ENCODE data around the gene USP47.

The USP47 gene

GRCh38 chr11:11959601-11960000 is 117.8 kb downstream of the USP47 start:
- TF ChIP-seq TSHZ2 (CRISPR knock-in tag; IDR thresholded peaks at IDR 0.05) (no peak), PPARA (CRISPR knock-in tag; IDR thresholded peaks at IDR 0.05; ENCODE audit: borderline replicate concordance) (no peak), POU6F1 (CRISPR knock-in tag; IDR thresholded peaks at IDR 0.05; ENCODE audit: borderline replicate concordance, low read depth) (no peak), SNAI2 (CRISPR knock-in tag; IDR thresholded peaks at IDR 0.05) (no peak), CSRNP3 (CRISPR knock-in tag; IDR thresholded peaks at IDR 0.05) (no peak)
- TF ChIP-seq, protein P1, sequence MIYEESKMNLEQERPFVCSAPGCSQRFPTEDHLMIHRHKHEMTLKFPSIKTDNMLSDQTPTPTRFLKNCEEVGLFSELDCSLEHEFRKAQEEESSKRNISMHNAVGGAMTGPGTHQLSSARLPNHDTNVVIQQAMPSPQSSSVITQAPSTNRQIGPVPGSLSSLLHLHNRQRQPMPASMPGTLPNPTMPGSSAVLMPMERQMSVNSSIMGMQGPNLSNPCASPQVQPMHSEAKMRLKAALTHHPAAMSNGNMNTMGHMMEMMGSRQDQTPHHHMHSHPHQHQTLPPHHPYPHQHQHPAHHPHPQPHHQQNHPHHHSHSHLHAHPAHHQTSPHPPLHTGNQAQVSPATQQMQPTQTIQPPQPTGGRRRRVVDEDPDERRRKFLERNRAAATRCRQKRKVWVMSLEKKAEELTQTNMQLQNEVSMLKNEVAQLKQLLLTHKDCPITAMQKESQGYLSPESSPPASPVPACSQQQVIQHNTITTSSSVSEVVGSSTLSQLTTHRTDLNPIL (CRISPR knock-in tag; IDR thresholded peaks at IDR 0.05; ENCODE audit: low read depth), result no peak
- no peak for ATAC-seq

- no peak for TF ChIP-seq ZNF8 (CRISPR knock-in tag; IDR thresholded peaks at IDR 0.05)
- TF ChIP-seq ISL1 (CRISPR knock-in tag; IDR thresholded peaks at IDR 0.05), result no peak
- ATAC-seq, result peak; percentile 31
Measured at GRCh38 chr11:11960687-11961086, 118.9 kb downstream of the USP47 start.

- TF ChIP-seq, protein P1 (CRISPR knock-in tag; IDR thresholded peaks at IDR 0.05; ENCODE audit: low read depth), result no peak
- TF ChIP-seq ISL1 (CRISPR knock-in tag; IDR thresholded peaks at IDR 0.05) (no peak), TOX (CRISPR knock-in tag; IDR thresholded peaks at IDR 0.05; ENCODE audit: borderline replicate concordance) (no peak), ZFP30 (CRISPR knock-in tag; IDR thresholded peaks at IDR 0.05) (no peak), GLIS3 (CRISPR knock-in tag; IDR thresholded peaks at IDR 0.05) (no peak), SNAI2 (CRISPR knock-in tag; IDR thresholded peaks at IDR 0.05) (no peak), ZNF8 (CRISPR knock-in tag; IDR thresholded peaks at IDR 0.05) (no peak), TCF4 (CRISPR knock-in tag; IDR thresholded peaks at IDR 0.05; ENCODE audit: borderline replicate concordance) (no peak), ZNF70 (CRISPR knock-in tag; IDR thresholded peaks at IDR 0.05) (no peak), ZC3H10 (CRISPR knock-in tag; IDR thresholded peaks at IDR 0.05) (no peak), OSR1 (CRISPR knock-in tag; IDR thresholded peaks at IDR 0.05) (no peak), PPARA (CRISPR knock-in tag; IDR thresholded peaks at IDR 0.05; ENCODE audit: borderline replicate concordance) (no peak), ZFP3 (CRISPR knock-in tag; IDR thresholded peaks at IDR 0.05) (no peak), BACH2 (CRISPR knock-in tag; IDR thresholded peaks at IDR 0.05; ENCODE audit: borderline replicate concordance) (no peak)
- peak; percentile 7; the same call in 1 of the 3 replicates for ATAC-seq
Measured at GRCh38 chr11:11961399-11962028, 119.7 kb downstream of the USP47 start.

DNA sequence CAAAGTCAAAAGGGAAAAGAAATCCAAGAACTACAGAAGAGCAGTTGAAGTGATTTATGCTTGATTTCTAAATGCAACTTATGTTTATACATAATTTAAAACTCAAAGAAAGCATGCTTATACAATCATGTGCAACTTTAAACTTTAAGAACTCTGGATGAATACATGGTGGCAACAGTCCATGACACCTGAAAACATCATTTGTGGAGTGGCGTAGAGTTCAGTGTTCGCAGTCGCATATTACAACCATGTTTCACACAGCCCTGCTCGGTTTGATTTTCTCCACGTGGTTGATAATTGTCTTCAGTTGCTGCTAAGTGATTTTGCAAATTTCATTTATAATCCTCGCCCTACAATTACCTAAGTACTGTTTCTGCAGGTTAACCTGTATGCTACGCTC is 121.3 kb downstream of the USP47 start:
- ATAC-seq, result no peak
- no peak for TF ChIP-seq ZFP30 (CRISPR knock-in tag; IDR thresholded peaks at IDR 0.05)
- no peak for TF ChIP-seq PPARA (CRISPR knock-in tag; IDR thresholded peaks at IDR 0.05; ENCODE audit: borderline replicate concordance)
- no peak for TF ChIP-seq ISL1 (CRISPR knock-in tag; IDR thresholded peaks at IDR 0.05)
- no peak for TF ChIP-seq ZNF565 (CRISPR knock-in tag; conservative IDR thresholded peaks at IDR 0.05; ENCODE audit: low read depth)
- TF ChIP-seq SNAI2 (CRISPR knock-in tag; IDR thresholded peaks at IDR 0.05), result no peak
- no peak for TF ChIP-seq ESRRG (CRISPR knock-in tag; IDR thresholded peaks at IDR 0.05)
- TF ChIP-seq ARNTL (CRISPR knock-in tag; IDR thresholded peaks at IDR 0.05; ENCODE audit: borderline replicate concordance, low read depth), result no peak
- TF ChIP-seq, protein P1 (CRISPR knock-in tag; IDR thresholded peaks at IDR 0.05; ENCODE audit: low read depth), result no peak
- no peak for TF ChIP-seq ZFP3 (CRISPR knock-in tag; IDR thresholded peaks at IDR 0.05)

Measured in SK-N-SH treated with all-trans-retinoic acid at 6 μM for 48 hours (cell line).